ENCODE measurements around the gene PLEKHM3. TPM values are rescaled to one million over a fixed set of nuclear protein-coding genes. Genes with fewer than 3 reads are reported as not detected.

The PLEKHM3 gene
- total and polyA plus RNA-seq, 2 of the 4 experiments (the other 2 are of a cell fraction), result 2.4 to 11.3 TPM

GRCh38 chr2:208039376-208040110 is 14.2 kb upstream of the PLEKHM3 start:
- Histone ChIP-seq H2BK15ac (ENCODE audit: low read depth, low read length) (no peak overlapping the region), H4K91ac (ENCODE audit: insufficient read depth, low read depth, low read length) (peak overlapping the region; percentile 59; the same call in 1 of the 2 replicates), H2BK120ac (ENCODE audit: low read depth, low read length) (no peak overlapping the region), H3K23ac (ENCODE audit: low read depth, low read length) (peak overlapping the region; percentile 14; the same call in 1 of the 2 replicates), H3K9me3 (ENCODE audit: control insufficient read depth, insufficient read depth, low read length) (no peaks in the 10 kb centered on the region), H3K14ac (replicated peaks; ENCODE audit: low read depth, low read length) (no peak overlapping the region; the same call in 1 of the 2 replicates), H2BK5ac (ENCODE audit: low read depth, low read length, poor library complexity, severe bottlenecking) (peak overlapping the region; percentile 44), H3K36me3 (ENCODE audit: control insufficient read depth, insufficient read depth, low read length) (no peaks in the 10 kb centered on the region), H3K4ac (ENCODE audit: low read depth, low read length) (peak overlapping the region; percentile 3), H3K27me3 (ENCODE audit: control insufficient read depth, insufficient read depth, low read length) (no peaks in the 10 kb centered on the region), H3K9ac (ENCODE audit: low read depth, low read length) (no peak overlapping the region; the same call in 1 of the 2 replicates), H3K79me1 (ENCODE audit: low read depth in 1 of 2, low read length in 2 of 2) (no peaks in the 10 kb centered on the region), H3K18ac (ENCODE audit: low read depth, low read length) (peak overlapping the region; percentile 87; the same call in 1 of the 2 replicates), H2AK5ac (ENCODE audit: low read depth, low read length) (no peak overlapping the region), H3K27ac (ENCODE audit: insufficient read depth, low read length) (no peak overlapping the region), H2AFZ (replicated peaks; ENCODE audit: low read length, poor library complexity) (peak overlapping the region; percentile 54), H4K5ac (ENCODE audit: low read depth, low read length) (peak overlapping the region; percentile 70), H2BK20ac (ENCODE audit: low read depth, low read length) (peak overlapping the region; percentile 11; the same call in 1 of the 2 replicates), H3K56ac (ENCODE audit: extremely low read depth, insufficient read depth, low read length) (no peak overlapping the region), H2AK9ac (replicated peaks; ENCODE audit: low read depth, low read length, poor library complexity) (no peak overlapping the region), H3K4me2 (ENCODE audit: low read depth, low read length) (peak overlapping the region; percentile 46), H4K8ac (ENCODE audit: low read depth in 2 of 2, low read length in 2 of 2) (no peak overlapping the region), H3K4me3 (ENCODE audit: insufficient read depth, low read depth, low read length) (no peak overlapping the region), H3K9me1 (ENCODE audit: insufficient read depth, low read length) (peaks cover 4% of the 10 kb centered on the region; the same call in 1 of the 2 replicates), H3K4me1 (ENCODE audit: control insufficient read depth, insufficient read depth, low read length) (peaks cover 7% of the 10 kb centered on the region), H4K20me1 (ENCODE audit: insufficient read depth, low read length) (no peaks in the 10 kb centered on the region)
- CTCF ChIA-PET, result interaction anchor here (0.5 to 1.8 kb wide), 12 partner anchors 14 to 293 kb away, joined by 3 to 20 read pairs (median 4); partner anchors contain the start of gene PLEKHM3
- intact Hi-C loops (cut with micrococcal nuclease) (loop anchor here (1.0 to 2.0 kb wide), 3 partner anchors 33 to 293 kb away; partner anchors contain the start of gene FZD5), in situ Hi-C loops (cut with MboI; ENCODE audit: low sequenced_read_pairs) (loop anchor here (10.0 kb wide), 1 partner anchor 295 kb away; no protein-coding TSS in a partner anchor), dilution Hi-C loops (cut with HindIII; ENCODE audit: low sequenced_read_pairs, unreplicated experiment) (no loop called here)
- TF ChIP-seq NFE2L2 (IDR thresholded peaks at IDR 0.05; ENCODE audit: low read depth, low read length) (no peak), MXI1 (IDR thresholded peaks at IDR 0.05; ENCODE audit: borderline replicate concordance, low read depth, low read length) (no peak), FOS (IDR thresholded peaks at IDR 0.05; ENCODE audit: low read depth, low read length) (no peak), RFX5 (IDR thresholded peaks at IDR 0.05; ENCODE audit: low read depth, low read length) (no peak), SMC3 (IDR thresholded peaks at IDR 0.05; ENCODE audit: low read depth, low read length) (no peak), MAFK (IDR thresholded peaks at IDR 0.05; ENCODE audit: low read depth, low read length) (no peak), BHLHE40 (IDR thresholded peaks at IDR 0.05; ENCODE audit: low read depth, low read length) (no peak)
- DNase-seq (no peak), ATAC-seq (ENCODE audit: low read depth) (no peak)
- 100% methylated on average over 4 of the region's 12 CpGs; no CpG with 5 or more reads in 1 of the 2 experiments for WGBS, 2 experiments (ENCODE audit: extremely low coverage in 2 of 2, insufficient read length in 1 of 2)
- POLR2A ChIA-PET (ENCODE audit: unreplicated experiment), result no interaction called here
- no TSS peak for BruUV-seq (replicated peaks)

Measured in IMR-90 (cell line).